ENCODE results near the gene ACOXL. TPM values are rescaled to one million over a fixed set of nuclear protein-coding genes. Genes with fewer than 3 reads are reported as not detected.

Gene ACOXL
- total and polyA plus RNA-seq, 3 donors from 2014 or later = 4.9 to 7.9 (median 5.3) TPM

GRCh38 chr2:110979471-110980338 is 247.3 kb downstream of the ACOXL start:
- no peak overlapping the region for H3K27ac ChIP-seq
- H3K9me3 ChIP-seq = no peaks in the 10 kb centered on the region
- H3K4me1 ChIP-seq = no peaks in the 10 kb centered on the region
- H3K36me3 ChIP-seq (ENCODE audit: low read depth, missing control alignments) = no peaks in the 10 kb centered on the region
- intact Hi-C loops (cut with DNase I; ENCODE audit: low total_unique reads) = no loop called here
- WGBS, 2 donors = 88 to 94% methylated on average over 9 to 10 of the region's 10 CpGs
- no peak for DNase-seq
- no peaks in the 10 kb centered on the region for H3K27me3 ChIP-seq
- H3K4me3 ChIP-seq = no peak overlapping the region
- TF ChIP-seq POLR2A (IDR thresholded peaks at IDR 0.05) (no peak), CTCF (IDR thresholded peaks at IDR 0.05) (no peak)

GRCh38 chr2:110980339-110981062 is 248.1 kb downstream of the ACOXL start:
- Histone ChIP-seq H3K4me1 (no peaks in the 10 kb centered on the region), H3K27me3 (no peaks in the 10 kb centered on the region), H3K27ac (no peak overlapping the region), H3K9me3 (no peaks in the 10 kb centered on the region), H3K36me3 (ENCODE audit: low read depth, missing control alignments) (no peaks in the 10 kb centered on the region), H3K4me3 (no peak overlapping the region)
- intact Hi-C loops (cut with DNase I; ENCODE audit: low total_unique reads) = no loop called here
- TF ChIP-seq POLR2A (IDR thresholded peaks at IDR 0.05) (no peak), CTCF (IDR thresholded peaks at IDR 0.05) (no peak)
- 88 to 89% methylated on average over 14 of the region's 14 CpGs for WGBS, 2 donors
- DNase-seq = no peak

DNA sequence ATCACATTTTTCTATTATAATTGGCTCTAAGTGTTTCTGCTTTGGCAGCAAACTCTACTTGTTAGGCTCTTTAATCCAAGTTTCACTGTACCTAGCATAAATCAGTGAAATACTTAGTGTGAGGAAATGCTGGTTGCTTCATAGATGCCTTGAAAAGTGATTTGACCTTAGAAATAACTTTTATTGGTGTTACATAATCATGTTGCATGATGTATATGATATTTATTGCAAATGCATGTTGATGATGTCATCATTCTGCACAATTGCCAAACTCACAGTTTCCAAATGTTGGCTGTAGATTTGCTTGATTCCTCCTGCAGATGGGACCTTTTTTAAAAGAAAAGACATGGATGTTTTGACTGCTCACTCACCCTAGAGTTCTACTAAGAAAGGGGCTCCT is 250.8 kb downstream of the ACOXL start:
- intact Hi-C loops (cut with DNase I; ENCODE audit: low total_unique reads) = no loop called here
- Histone ChIP-seq H3K27ac (no peak overlapping the region), H3K36me3 (ENCODE audit: low read depth, missing control alignments) (no peaks in the 10 kb centered on the region), H3K4me3 (no peak overlapping the region), H3K9me3 (no peaks in the 10 kb centered on the region), H3K4me1 (no peaks in the 10 kb centered on the region), H3K27me3 (no peaks in the 10 kb centered on the region)
- TF ChIP-seq CTCF (IDR thresholded peaks at IDR 0.05) = no peak
- DNase-seq = no peak

DNA sequence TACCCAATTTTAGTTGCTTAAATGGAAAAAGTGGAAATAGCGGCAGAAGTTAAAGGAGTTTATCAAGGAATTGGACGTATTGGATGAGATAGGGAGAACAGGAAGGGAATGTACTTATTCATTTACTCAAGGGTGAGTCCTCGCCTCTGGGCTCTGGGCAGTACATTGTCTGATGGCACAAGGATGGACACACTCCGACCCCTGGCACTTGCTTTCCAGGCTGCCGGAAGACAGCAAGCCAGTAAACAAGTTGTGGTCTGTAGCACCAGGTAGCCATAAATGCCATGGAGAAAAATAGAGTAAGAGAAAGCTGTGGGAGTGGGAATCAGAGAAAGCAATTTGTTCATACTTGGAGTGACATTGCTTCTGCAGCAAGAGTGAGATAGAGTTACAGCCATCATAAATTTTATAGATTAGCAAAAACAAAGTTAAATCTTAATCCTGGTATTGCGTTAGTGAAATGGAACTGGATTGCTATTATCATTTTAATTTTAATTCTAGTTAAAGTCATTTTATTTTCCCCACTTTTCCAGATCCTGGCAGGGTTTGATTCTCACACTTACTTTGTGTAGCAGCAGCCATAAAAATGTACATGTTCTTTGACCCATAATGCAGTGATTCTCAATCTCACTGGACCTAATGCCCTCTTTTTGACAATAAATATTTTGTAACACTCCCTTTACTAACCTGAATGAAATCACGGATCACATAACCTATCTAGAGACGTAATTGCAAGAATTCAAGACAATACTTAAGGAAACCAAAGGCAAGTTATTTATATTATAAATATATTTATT is 252.5 kb downstream of the ACOXL start:
- Histone ChIP-seq H3K4me3 (no peak overlapping the region), H3K27ac (no peak overlapping the region), H3K27me3 (no peaks in the 10 kb centered on the region), H3K36me3 (ENCODE audit: low read depth, missing control alignments) (no peaks in the 10 kb centered on the region), H3K9me3 (no peaks in the 10 kb centered on the region), H3K4me1 (no peaks in the 10 kb centered on the region)
- TF ChIP-seq CTCF (IDR thresholded peaks at IDR 0.05) (no peak), POLR2A (IDR thresholded peaks at IDR 0.05) (no peak)
- DNase-seq = no peak
- intact Hi-C loops (cut with DNase I; ENCODE audit: low total_unique reads) = no loop called here
- WGBS, 2 donors = 73 to 75% methylated on average over 8 of the region's 8 CpGs

Data from testis (tissue), 3 donors.